Ascending aorta (tissue), 2 donors: ENCODE data around the gene TFR2. TPM values are rescaled to one million over a fixed set of nuclear protein-coding genes. Genes with fewer than 3 reads are reported as not detected.

Experiments used
- DNase-seq, 2 donors: peaks; one replicate each; pipeline ENCODE4 v3.0.0-alpha.2; 2019; ENCODE audit warnings: low spot score in 2 of 2
- H3K27ac ChIP-seq, 2 donors: fragments of 200-600 bp; sonication (generic); one replicate each; pipeline ENCODE4 v1.5.1; 2016 to 2017; ENCODE audit warnings: mild to moderate bottlenecking in 1 of 2
- H3K27me3 ChIP-seq: fragments of 200-600 bp; sonication (generic); one replicate; pipeline ENCODE4 v1.5.1; 2017
- H3K36me3 ChIP-seq, 2 donors: fragments of 200-600 bp; sonication (generic); one replicate each; pipeline ENCODE4 v1.5.1; 2016
- H3K4me1 ChIP-seq, 2 donors: fragments of 200-600 bp; sonication (generic); one replicate each; pipeline ENCODE4 v1.5.1; 2016 to 2017; ENCODE audit warnings: mild to moderate bottlenecking in 1 of 2
- H3K4me3 ChIP-seq, 2 donors: fragments of 200-600 bp; sonication (generic); one replicate each; pipeline ENCODE4 v1.5.1; 2016 to 2017; ENCODE audit warnings: mild to moderate bottlenecking in 1 of 2
- H3K9me3 ChIP-seq, 2 donors: fragments of 200-600 bp; sonication (generic); one replicate each; pipeline ENCODE4 v1.5.1; 2016
- CTCF ChIP-seq, 3 experiments: fragments of 200-600 bp in 2 of 3; fragments of 450-650 bp in 1 of 3; sonication (generic) in 2 of 3; IDR thresholded peaks; one replicate each; pipeline ENCODE4 v1.5.1; 2016 to 2019; ENCODE audit warnings: antibody characterized with exemption in 3 of 3, mild to moderate bottlenecking in 1 of 3, moderate library complexity in 1 of 3
- intact Hi-C: fragments of 100-400 bp; cut with DNase I; formaldehyde crosslinking; loops from one replicate; pipeline ENCODE4 v1.15.1; 2023
- total RNA-seq: library from RNA; depleted of rRNA; stranded (reverse); fragments of >200 nt; gene quantifications from one replicate; pipeline ENCODE4 v1.1.0, GENCODE V29; 2016

Gene TFR2
- total RNA-seq, 1 donor from 2014 or later, result not detected

- Histone ChIP-seq H3K4me3 (peak within 1 kb of the TSS; percentile 82 to 84), H3K27me3 (no peaks in the 10 kb centered on the region), H3K36me3 (peaks cover 8 to 14% of the 10 kb centered on the region in 2 donors), H3K27ac (peak within 1 kb of the TSS; percentile 84 to 87), H3K9me3 (no peaks in the 10 kb centered on the region), H3K4me1 (peaks cover 0 to 25% of the 10 kb centered on the region in 2 donors)
- intact Hi-C loops, result loop anchor here (1.0 to 2.0 kb wide), 6 partner anchors 18 to 120 kb away; partner anchors contain the start of genes AGFG2, GNB2, MOSPD3 and POP7
- DNase-seq, result peak; percentile 99 to 100
- no peak for TF ChIP-seq CTCF (IDR thresholded peaks at IDR 0.05)
These were observed 54.9 kb downstream of the TFR2 start, which contains the start of gene FBXO24 for GRCh38 chr7:100586266-100587025. Gene FBXO24, plus strand, starts transcription at chr7:100586328. Its CDS starts 298 bp downstream, at chr7:100586626.

GRCh38 chr7:100585511-100586265 lies 55.7 kb downstream of the TFR2 start, which contains the start of gene LRCH4:
Gene LRCH4, minus strand, starts transcription at chr7:100586129. Its CDS starts 29 bp downstream, at chr7:100586100.
- peak in 1 of 3 experiments; percentile 18 for TF ChIP-seq CTCF (IDR thresholded peaks at IDR 0.05)
- Histone ChIP-seq H3K4me3 (peak within 1 kb of the TSS; percentile 82 to 84), H3K27ac (peak within 1 kb of the TSS; percentile 84 to 87), H3K4me1 (peaks cover 0 to 25% of the 10 kb centered on the region in 2 donors), H3K27me3 (no peaks in the 10 kb centered on the region), H3K9me3 (no peaks in the 10 kb centered on the region), H3K36me3 (peaks cover 15 to 21% of the 10 kb centered on the region in 2 donors)
- intact Hi-C loops, result loop anchor here (1.0 to 2.0 kb wide), 6 partner anchors 19 to 121 kb away; partner anchors contain the start of genes AGFG2, GNB2, MOSPD3 and POP7
- no peak for DNase-seq

GRCh38 chr7:100584683-100585510 lies 56.5 kb downstream of the TFR2 start:
- Histone ChIP-seq H3K4me3 (peak overlapping the region; percentile 82), H3K4me1 (peaks cover 0 to 22% of the 10 kb centered on the region in 2 donors), H3K27me3 (no peaks in the 10 kb centered on the region), H3K9me3 (no peaks in the 10 kb centered on the region), H3K36me3 (peaks cover 16 to 29% of the 10 kb centered on the region in 2 donors), H3K27ac (peak overlapping the region; percentile 84 to 87)
- intact Hi-C loops, result no loop called here
- TF ChIP-seq CTCF (IDR thresholded peaks at IDR 0.05), result no peak
- DNase-seq, result no peak

GRCh38 chr7:100584054-100584682 lies 57.2 kb downstream of the TFR2 start:
- Histone ChIP-seq H3K9me3 (no peaks in the 10 kb centered on the region), H3K27ac (peak overlapping the region; percentile 8 to 84), H3K36me3 (peaks cover 16 to 34% of the 10 kb centered on the region in 2 donors), H3K4me3 (peak overlapping the region; percentile 82), H3K4me1 (peaks cover 0 to 22% of the 10 kb centered on the region in 2 donors), H3K27me3 (no peaks in the 10 kb centered on the region)
- intact Hi-C loops, result no loop called here
- no peak for DNase-seq
- TF ChIP-seq CTCF (IDR thresholded peaks at IDR 0.05), result no peak
